GM23248 (cell line): ENCODE data around the gene APOLD1.

Source experiments
- EZH2 ChIP-seq: fragments of 200-600 bp; sonication (generic); IDR thresholded peaks from 2 replicates; pipeline ENCODE4 v1.6.1; 2018; ENCODE audit warnings: antibody characterized with exemption, mild to moderate bottlenecking; ENCODE audit not compliant: insufficient read depth, poor library complexity, severe bottlenecking
- EZH2phosphoT487 ChIP-seq: fragments of 200-600 bp; sonication (generic); IDR thresholded peaks from 2 replicates; pipeline ENCODE4 v1.6.1; 2018; ENCODE audit warnings: antibody characterized with exemption, moderate library complexity, mild to moderate bottlenecking, low read depth; ENCODE audit not compliant: insufficient read depth

GRCh38 chr12:12755923-12756322 is 29.5 kb upstream of the APOLD1 start:
- TF ChIP-seq EZH2: no peak
- TF ChIP-seq EZH2phosphoT487: no peak
